Nephron (organoid): ENCODE results near the gene MUSK.

ENCODE experiments used
- H3K27ac Mint-ChIP-seq, 3 experiments: 2 replicates each; pipeline ENCODE4 v1.8.0; 2020; ENCODE audit warnings: mixed read lengths in 3 of 3, mild to moderate bottlenecking in 2 of 3, moderate library complexity in 1 of 3
- H3K27me3 Mint-ChIP-seq: 2 replicates; pipeline ENCODE4 v1.8.0; 2021; ENCODE audit warnings: low read depth, mild to moderate bottlenecking, moderate library complexity, mixed read lengths
- H3K36me3 Mint-ChIP-seq: 2 replicates; pipeline ENCODE4 v1.8.0; 2020; ENCODE audit warnings: low read depth, mixed read lengths
- H3K4me1 Mint-ChIP-seq: 2 replicates; pipeline ENCODE4 v1.8.0; 2020; ENCODE audit warnings: mixed read lengths
- H3K4me3 Mint-ChIP-seq, 3 experiments: 2 replicates each; pipeline ENCODE4 v1.8.0; 2020; ENCODE audit warnings: mild to moderate bottlenecking in 3 of 3, mixed read lengths in 3 of 3, moderate library complexity in 2 of 3
- H3K9me3 Mint-ChIP-seq: 2 replicates; pipeline ENCODE4 v1.8.0; 2020; ENCODE audit warnings: mixed read lengths
- TF ChIP-seq, protein P1 (sequence below), 3 experiments: fragments of 200-600 bp; sonication (generic); IDR thresholded peaks; one replicate each; pipeline ENCODE4 v1.5.0; 2021; ENCODE audit warnings: antibody characterized with exemption in 3 of 3; ENCODE audit not compliant: unreplicated experiment in 3 of 3

The MUSK gene

DNA sequence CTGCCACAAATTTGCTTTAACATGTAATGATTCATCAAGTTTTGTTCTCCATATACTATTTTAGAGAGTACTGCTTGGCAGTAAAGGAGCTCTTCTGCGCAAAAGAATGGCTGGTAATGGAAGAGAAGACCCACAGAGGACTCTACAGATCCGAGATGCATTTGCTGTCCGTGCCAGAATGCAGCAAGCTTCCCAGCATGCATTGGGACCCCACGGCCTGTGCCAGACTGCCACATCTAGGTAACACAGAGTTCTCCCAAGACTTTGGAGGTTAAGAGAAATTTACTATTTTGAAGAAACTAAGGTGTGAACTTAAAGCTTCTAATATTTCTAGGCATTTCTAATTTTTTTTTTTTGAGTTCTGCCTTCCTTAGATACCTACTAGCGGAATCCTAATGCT is 107.1 kb downstream of the MUSK start:
- H3K27me3 Mint-ChIP-seq = no peaks in the 10 kb centered on the region
- peaks cover 27% of the 10 kb centered on the region for H3K4me1 Mint-ChIP-seq
- TF ChIP-seq, protein P1, sequence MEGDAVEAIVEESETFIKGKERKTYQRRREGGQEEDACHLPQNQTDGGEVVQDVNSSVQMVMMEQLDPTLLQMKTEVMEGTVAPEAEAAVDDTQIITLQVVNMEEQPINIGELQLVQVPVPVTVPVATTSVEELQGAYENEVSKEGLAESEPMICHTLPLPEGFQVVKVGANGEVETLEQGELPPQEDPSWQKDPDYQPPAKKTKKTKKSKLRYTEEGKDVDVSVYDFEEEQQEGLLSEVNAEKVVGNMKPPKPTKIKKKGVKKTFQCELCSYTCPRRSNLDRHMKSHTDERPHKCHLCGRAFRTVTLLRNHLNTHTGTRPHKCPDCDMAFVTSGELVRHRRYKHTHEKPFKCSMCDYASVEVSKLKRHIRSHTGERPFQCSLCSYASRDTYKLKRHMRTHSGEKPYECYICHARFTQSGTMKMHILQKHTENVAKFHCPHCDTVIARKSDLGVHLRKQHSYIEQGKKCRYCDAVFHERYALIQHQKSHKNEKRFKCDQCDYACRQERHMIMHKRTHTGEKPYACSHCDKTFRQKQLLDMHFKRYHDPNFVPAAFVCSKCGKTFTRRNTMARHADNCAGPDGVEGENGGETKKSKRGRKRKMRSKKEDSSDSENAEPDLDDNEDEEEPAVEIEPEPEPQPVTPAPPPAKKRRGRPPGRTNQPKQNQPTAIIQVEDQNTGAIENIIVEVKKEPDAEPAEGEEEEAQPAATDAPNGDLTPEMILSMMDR (IDR thresholded peaks at IDR 0.05; ENCODE audit: unreplicated experiment in 3 of 3) = no peak
- no peaks in the 10 kb centered on the region for H3K9me3 Mint-ChIP-seq
- no peak overlapping the region for H3K4me3 Mint-ChIP-seq
- no peaks in the 10 kb centered on the region for H3K36me3 Mint-ChIP-seq
- peak overlapping the region in 1 of 3 experiments; percentile 65 for H3K27ac Mint-ChIP-seq

DNA sequence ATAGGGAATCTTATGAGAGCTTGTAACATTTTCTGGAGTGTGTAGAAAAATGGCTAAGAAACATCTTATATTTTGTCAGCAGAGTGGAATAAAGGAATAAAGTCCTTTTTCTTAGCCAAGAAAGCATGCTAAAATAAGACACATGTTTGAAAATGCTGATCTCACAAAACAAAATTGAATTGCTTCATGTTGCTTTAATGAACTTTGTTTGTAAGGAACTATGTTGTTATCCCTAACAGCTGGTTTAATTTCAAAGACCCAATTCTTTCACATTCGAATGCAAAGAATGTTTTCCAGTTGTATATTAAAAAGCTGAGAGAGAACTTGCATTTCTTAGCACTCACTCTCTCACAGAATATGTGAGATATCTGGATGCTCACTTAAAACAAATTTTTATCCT is 107.6 kb downstream of the MUSK start:
- no peaks in the 10 kb centered on the region for H3K27me3 Mint-ChIP-seq
- H3K9me3 Mint-ChIP-seq = no peaks in the 10 kb centered on the region
- peak overlapping the region in 2 of 3 experiments; percentile 29 to 65 for H3K27ac Mint-ChIP-seq
- no peak overlapping the region for H3K4me3 Mint-ChIP-seq
- peaks cover 27% of the 10 kb centered on the region for H3K4me1 Mint-ChIP-seq
- H3K36me3 Mint-ChIP-seq = no peaks in the 10 kb centered on the region
- TF ChIP-seq, protein P1 (IDR thresholded peaks at IDR 0.05; ENCODE audit: unreplicated experiment in 3 of 3) = no peak

DNA sequence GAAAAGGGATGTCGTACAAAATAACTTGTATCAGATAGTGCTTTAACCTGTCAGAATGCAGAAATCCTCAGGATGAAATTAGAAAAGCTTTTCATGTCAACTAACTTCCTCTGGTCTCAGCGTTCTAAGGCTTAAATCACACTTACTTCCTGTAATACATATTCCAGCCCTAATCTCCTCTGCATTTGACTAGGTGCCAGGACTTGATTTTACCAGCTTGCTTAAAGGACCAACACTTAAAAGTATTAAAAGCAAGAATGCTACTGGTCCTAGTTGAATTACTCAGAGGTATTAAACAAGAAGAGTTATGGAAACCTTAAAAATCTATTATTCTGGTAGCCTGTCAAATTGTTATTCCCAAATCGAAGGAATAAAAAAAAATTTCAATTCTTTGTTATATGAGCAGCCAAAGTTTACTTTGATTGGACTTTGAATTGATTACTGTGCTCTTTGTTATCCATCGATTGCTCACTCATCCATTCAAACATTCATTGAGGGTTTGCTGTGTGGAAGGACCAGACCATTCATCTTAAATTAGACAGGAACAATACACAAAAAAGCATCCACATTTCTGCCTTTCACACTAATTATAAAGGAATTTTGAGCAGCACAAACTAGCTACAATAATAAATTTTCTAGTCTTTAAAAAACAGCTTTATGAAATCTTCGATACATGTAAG is 108.7 kb downstream of the MUSK start:
- H3K36me3 Mint-ChIP-seq = no peaks in the 10 kb centered on the region
- no peaks in the 10 kb centered on the region for H3K27me3 Mint-ChIP-seq
- peaks cover 27% of the 10 kb centered on the region for H3K4me1 Mint-ChIP-seq
- H3K4me3 Mint-ChIP-seq = no peak overlapping the region
- peak overlapping the region in 2 of 3 experiments; percentile 30 to 65 for H3K27ac Mint-ChIP-seq
- no peaks in the 10 kb centered on the region for H3K9me3 Mint-ChIP-seq
- TF ChIP-seq, protein P1 (IDR thresholded peaks at IDR 0.05; ENCODE audit: unreplicated experiment in 3 of 3) = no peak

DNA sequence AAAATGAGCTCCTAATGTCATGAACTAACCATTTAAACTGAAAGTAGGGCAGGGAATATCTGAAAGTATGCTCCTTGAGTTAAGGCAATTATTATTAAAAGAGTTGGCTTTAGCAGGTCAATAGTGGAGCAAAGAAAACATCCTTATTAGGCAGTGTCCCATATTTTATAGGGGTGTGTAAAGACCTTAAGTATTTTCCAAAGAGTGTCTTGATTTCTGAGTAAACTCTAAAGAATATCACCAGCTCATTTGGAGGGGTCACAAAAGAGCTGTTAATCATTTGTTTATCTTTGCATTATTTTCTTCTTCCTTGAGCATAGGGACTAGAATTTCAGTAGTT is 109.3 kb downstream of the MUSK start:
- Mint-ChIP-seq H3K36me3 (no peaks in the 10 kb centered on the region), H3K9me3 (no peaks in the 10 kb centered on the region), H3K27me3 (no peaks in the 10 kb centered on the region), H3K4me1 (peaks cover 27% of the 10 kb centered on the region), H3K27ac (peak overlapping the region in 2 of 3 experiments; percentile 30 to 65), H3K4me3 (no peak overlapping the region)
- TF ChIP-seq, protein P1 (IDR thresholded peaks at IDR 0.05; ENCODE audit: unreplicated experiment in 3 of 3) = no peak

DNA sequence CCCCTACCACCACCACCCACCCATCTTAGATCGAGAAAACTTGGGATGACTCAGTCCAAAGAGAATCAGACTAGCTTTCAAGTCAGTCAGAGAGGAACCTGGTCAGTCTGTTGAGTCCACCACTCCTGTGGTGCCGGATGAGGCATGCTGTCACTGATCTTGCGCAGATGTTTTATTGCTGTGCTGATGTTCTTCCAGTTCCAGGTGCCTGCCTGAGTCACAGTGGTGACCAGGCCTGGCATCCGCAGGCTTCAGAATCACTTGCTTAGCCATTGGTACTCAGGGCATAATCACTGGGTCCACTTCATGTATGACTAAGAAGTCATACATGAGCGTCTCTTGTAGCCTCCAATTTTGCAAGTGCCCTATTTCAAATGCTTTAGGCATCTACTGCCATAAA is 114.1 kb downstream of the MUSK start:
- peaks cover 19% of the 10 kb centered on the region for H3K4me1 Mint-ChIP-seq
- TF ChIP-seq, protein P1 (IDR thresholded peaks at IDR 0.05; ENCODE audit: unreplicated experiment in 3 of 3) = no peak
- H3K4me3 Mint-ChIP-seq = no peak overlapping the region
- H3K36me3 Mint-ChIP-seq = no peaks in the 10 kb centered on the region
- peaks cover 4% of the 10 kb centered on the region for H3K9me3 Mint-ChIP-seq
- no peaks in the 10 kb centered on the region for H3K27me3 Mint-ChIP-seq
- H3K27ac Mint-ChIP-seq = no peak overlapping the region

DNA sequence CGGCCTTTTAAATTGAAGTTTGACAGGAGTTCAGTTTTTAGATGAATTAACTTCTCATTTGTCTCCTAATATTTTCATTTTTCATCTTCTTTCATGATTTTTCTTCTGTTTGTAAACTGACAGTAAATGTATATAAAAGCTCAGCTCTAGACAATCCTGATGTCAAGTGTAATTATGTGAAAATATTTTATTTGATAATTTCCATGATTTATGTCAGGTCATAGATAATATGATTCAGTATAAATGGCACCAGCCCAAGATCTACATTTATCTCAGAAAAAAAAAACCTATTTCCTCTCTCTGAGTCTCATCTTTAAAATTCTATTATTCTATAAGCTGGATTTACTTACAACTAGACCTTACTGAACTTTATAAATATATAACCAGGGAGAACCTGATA is 115.7 kb downstream of the MUSK start:
- Mint-ChIP-seq H3K4me3 (no peak overlapping the region), H3K4me1 (peaks cover 12% of the 10 kb centered on the region), H3K36me3 (no peaks in the 10 kb centered on the region), H3K27me3 (no peaks in the 10 kb centered on the region), H3K27ac (peak overlapping the region in 1 of 3 experiments; percentile 61), H3K9me3 (peaks cover 4% of the 10 kb centered on the region)
- TF ChIP-seq, protein P1 (IDR thresholded peaks at IDR 0.05; ENCODE audit: unreplicated experiment in 3 of 3) = no peak
